Activated T-cell treated with anti-CD3 and anti-CD28 coated beads, Interleukin-2, amount 50 U/mL, for 72 hours (primary cell): ENCODE data around the gene TEX38. TPM values are rescaled to one million over a fixed set of nuclear protein-coding genes. Genes with fewer than 3 reads are reported as not detected.

Experiments
- total RNA-seq, 2 donors: library from RNA; stranded (reverse); gene quantifications; one replicate each; pipeline ENCODE4 v1.2.3, GENCODE V29; 2022

The TEX38 gene
- total RNA-seq, 2 donors from 2014 or later = 0.65 TPM; not detected in 1

Other genes starting within 250 kb of the TEX38 start
- under 1 TPM in 1 of 2 donors, not detected in 1; 0.37 TPM for gene DMBX1, start 182.0 kb upstream of the TEX38 start, total RNA-seq
- not detected for gene KNCN, start 120.2 kb upstream of the TEX38 start, total RNA-seq
- gene MKNK1, start 67.6 kb upstream of the TEX38 start, total RNA-seq = 10 to 100 TPM; 35.5 to 37.5 TPM
- gene MOB3C, start 55.0 kb upstream of the TEX38 start, total RNA-seq = 10 to 100 TPM; 13.3 to 13.7 TPM
- 10 to 100 TPM; 45.7 to 47.5 TPM for gene ATPAF1, start 3.5 kb upstream of the TEX38 start, total RNA-seq
- 10 to 100 TPM; 48.6 to 50.3 TPM for gene EFCAB14, start 47.3 kb downstream of the TEX38 start, total RNA-seq
- not detected for gene CYP4B1, start 127.2 kb downstream of the TEX38 start, total RNA-seq